Omental fat pad (tissue), 4 donors: Measurements from ENCODE around the gene ZGRF1. TPM values are rescaled to one million over a fixed set of nuclear protein-coding genes. Genes with fewer than 3 reads are reported as not detected.
"Not testable (repeated sequence)": the region's sequence is repeated elsewhere in the genome, so short reads cannot be mapped to it uniquely, and the experiment has no call there.

Experiments
- ATAC-seq: fragments of 150-250 bp; one replicate; pipeline ENCODE4 v1.9.1; 2016; ENCODE audit warnings: mild to moderate bottlenecking, moderate library complexity; ENCODE audit not compliant: low FRiP score
- DNase-seq: peaks from one replicate; pipeline ENCODE4 v3.0.0-alpha.2; 2019; ENCODE audit warnings: low spot score
- total RNA-seq, 4 donors: library from RNA; depleted of rRNA; stranded (reverse); fragments of >200 nt; gene quantifications; one replicate each; pipeline ENCODE4 v1.1.0, GENCODE V29; 2016
- TF ChIP-seq, protein P1 (sequence below), 3 donors: fragments of 450-650 bp; IDR thresholded peaks; one replicate each; pipeline ENCODE4 v1.5.1; 2016 to 2017; ENCODE audit warnings: antibody characterized with exemption in 3 of 3, mild to moderate bottlenecking in 3 of 3, moderate library complexity in 2 of 3

Gene ZGRF1
- total RNA-seq, 4 donors from 2014 or later = 2.9 to 10.4 (median 4.0) TPM

GRCh38 chr4:112668131-112668530, 31.4 kb upstream of the ZGRF1 start:
- ATAC-seq = no peak
- TF ChIP-seq, protein P1, sequence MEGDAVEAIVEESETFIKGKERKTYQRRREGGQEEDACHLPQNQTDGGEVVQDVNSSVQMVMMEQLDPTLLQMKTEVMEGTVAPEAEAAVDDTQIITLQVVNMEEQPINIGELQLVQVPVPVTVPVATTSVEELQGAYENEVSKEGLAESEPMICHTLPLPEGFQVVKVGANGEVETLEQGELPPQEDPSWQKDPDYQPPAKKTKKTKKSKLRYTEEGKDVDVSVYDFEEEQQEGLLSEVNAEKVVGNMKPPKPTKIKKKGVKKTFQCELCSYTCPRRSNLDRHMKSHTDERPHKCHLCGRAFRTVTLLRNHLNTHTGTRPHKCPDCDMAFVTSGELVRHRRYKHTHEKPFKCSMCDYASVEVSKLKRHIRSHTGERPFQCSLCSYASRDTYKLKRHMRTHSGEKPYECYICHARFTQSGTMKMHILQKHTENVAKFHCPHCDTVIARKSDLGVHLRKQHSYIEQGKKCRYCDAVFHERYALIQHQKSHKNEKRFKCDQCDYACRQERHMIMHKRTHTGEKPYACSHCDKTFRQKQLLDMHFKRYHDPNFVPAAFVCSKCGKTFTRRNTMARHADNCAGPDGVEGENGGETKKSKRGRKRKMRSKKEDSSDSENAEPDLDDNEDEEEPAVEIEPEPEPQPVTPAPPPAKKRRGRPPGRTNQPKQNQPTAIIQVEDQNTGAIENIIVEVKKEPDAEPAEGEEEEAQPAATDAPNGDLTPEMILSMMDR (IDR thresholded peaks at IDR 0.05) = no peak

DNA sequence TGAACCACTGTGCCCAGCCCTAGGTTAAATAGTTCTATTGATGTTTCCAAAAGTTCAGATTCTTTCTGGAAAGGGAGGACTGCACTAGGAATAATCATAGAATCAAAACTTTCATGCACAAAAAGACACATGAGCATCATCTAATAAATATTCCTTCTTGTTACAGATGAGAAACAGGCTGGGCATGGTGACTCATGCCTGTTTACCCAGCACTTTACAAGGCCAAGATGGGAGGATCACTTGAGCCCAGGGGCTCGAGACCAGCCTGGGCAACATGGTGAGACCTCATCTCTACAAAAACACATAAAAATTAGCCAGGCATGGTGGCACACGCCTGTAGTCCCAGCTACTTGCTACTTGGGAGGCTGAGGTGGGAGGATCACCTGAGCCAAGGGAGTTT, 27.9 kb upstream of the ZGRF1 start:
- TF ChIP-seq, protein P1 (IDR thresholded peaks at IDR 0.05) = no peak
- ATAC-seq (no peak), DNase-seq (no peak)

More at GRCh38 chr4:112668131-112668530, 31.4 kb upstream of the ZGRF1 start:
- DNase-seq = no peak

DNA sequence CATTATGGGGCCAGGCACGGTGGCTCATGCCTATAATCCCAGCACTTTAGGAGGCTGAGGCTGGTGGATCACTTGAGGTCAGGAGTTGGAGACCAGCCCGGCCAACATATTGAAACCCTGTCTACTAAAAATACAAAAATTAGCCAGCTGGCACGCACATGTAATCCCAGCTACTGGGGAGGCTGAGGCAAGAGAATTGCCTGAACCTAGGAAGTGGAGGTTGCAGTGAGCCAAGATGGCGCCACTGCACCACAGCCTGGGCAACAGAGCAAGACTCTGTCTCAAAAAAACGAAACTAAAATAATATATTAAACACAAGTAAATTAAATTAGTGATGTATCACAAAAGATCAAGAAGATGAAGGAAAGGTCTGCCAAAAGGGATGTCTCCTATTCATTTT, 19.4 kb upstream of the ZGRF1 start:
- ATAC-seq, DNase-seq: not testable (repeated sequence)

- no peak for DNase-seq
- TF ChIP-seq, protein P1 (IDR thresholded peaks at IDR 0.05) = no peak
- no peak for ATAC-seq
Observed at GRCh38 chr4:112655270-112655669, 18.6 kb upstream of the ZGRF1 start.

DNA sequence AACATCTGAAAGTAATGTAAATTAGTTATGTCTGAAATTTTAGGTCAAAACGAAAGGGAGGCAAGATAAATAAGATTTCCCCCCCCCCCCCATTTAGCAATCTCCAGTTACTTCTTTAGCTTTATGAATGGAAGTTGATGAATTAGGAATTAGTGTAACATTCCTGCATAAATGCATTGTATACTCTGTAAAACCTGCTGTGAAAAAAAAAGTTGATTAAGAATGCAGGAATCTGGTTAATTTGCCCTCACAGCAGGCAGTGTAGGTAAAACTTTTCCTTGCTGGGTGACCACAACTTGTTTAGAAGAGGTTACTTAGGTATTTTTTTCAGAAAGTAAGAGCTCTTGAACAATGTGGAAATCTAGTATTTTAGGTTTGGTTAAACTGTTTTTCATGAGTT, 15.5 kb upstream of the ZGRF1 start:
- TF ChIP-seq, protein P1 (IDR thresholded peaks at IDR 0.05) = no peak
- DNase-seq = no peak
- ATAC-seq = no peak

- TF ChIP-seq, protein P1 (IDR thresholded peaks at IDR 0.05) = no peak
- ATAC-seq (no peak), DNase-seq (no peak)
Observed at GRCh38 chr4:112651641-112652040, 14.9 kb upstream of the ZGRF1 start.

DNA sequence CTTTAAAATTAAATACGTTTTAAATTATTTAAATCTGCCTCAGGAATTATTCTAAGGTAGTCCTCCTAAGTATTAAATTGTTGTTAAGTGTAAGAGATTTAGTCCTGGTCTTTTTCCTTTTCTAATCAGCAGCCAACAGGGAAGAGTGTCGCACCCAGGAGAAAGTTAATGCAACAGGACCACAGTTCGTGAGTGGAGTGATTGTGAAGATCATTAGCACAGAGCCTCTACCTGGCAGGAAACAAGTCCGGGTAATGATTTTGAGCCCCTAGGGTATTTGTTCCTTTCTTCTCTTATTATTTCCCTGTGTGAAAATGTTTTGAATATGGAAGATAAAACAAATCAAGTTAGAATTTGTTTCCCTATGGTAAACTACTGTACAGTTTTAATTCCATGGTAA, 13.6 kb upstream of the ZGRF1 start:
- no peak for ATAC-seq
- no peak for DNase-seq
- TF ChIP-seq, protein P1 (IDR thresholded peaks at IDR 0.05) = no peak

- ATAC-seq (no peak), DNase-seq (no peak)
- TF ChIP-seq, protein P1 (IDR thresholded peaks at IDR 0.05) = no peak
Observed at GRCh38 chr4:112649055-112649408, 12.3 kb upstream of the ZGRF1 start.
